ENCODE data around the gene PTPRN2. TPM values are rescaled to one million over a fixed set of nuclear protein-coding genes. Genes with fewer than 3 reads are reported as not detected.

Gene PTPRN2
- total and polyA plus RNA-seq, 2 donors from 2014 or later: 4.8 to 6.2 TPM

DNA sequence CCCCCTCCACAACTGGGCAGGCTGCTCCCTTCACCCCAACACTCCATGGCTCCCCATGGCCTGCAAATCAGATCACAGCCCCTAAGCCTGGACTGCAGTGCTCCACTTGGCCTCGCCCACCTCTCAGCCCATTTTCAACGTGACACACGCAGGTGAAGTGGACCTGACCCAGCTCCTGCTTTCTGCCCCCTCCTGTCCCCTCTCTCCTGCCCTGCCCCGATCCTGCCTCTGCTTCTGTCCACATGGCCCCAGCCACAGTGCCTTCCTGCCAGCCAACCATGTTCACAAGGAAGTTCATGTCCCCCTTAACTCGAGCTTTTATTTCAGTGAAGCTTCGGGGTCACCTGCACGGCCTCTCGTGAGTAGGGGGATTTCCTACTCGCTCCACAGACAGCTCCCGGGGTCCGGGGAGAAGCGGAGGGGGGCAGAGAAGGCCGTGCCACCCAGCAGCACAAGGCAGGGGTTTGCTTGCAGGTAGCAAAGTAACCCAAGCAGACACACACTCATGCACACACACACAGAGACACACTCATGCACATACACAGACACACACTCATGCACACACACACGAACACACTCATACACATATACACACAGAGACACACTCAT lies 713.3 kb downstream of the PTPRN2 start:
- DNase-seq (peak in 1 of 5 donors; percentile 56), FAIRE-seq (no peak)
- TF ChIP-seq, protein P1, sequence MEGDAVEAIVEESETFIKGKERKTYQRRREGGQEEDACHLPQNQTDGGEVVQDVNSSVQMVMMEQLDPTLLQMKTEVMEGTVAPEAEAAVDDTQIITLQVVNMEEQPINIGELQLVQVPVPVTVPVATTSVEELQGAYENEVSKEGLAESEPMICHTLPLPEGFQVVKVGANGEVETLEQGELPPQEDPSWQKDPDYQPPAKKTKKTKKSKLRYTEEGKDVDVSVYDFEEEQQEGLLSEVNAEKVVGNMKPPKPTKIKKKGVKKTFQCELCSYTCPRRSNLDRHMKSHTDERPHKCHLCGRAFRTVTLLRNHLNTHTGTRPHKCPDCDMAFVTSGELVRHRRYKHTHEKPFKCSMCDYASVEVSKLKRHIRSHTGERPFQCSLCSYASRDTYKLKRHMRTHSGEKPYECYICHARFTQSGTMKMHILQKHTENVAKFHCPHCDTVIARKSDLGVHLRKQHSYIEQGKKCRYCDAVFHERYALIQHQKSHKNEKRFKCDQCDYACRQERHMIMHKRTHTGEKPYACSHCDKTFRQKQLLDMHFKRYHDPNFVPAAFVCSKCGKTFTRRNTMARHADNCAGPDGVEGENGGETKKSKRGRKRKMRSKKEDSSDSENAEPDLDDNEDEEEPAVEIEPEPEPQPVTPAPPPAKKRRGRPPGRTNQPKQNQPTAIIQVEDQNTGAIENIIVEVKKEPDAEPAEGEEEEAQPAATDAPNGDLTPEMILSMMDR (IDR thresholded peaks at IDR 0.05; ENCODE audit: borderline replicate concordance, extremely low read depth, insufficient read depth): no peak
- no peaks in the 10 kb centered on the region for H3K36me3 ChIP-seq (ENCODE audit: control insufficient read depth in 2 of 3, insufficient read depth in 3 of 3, low read length in 3 of 3)
- H3K27me3 ChIP-seq (ENCODE audit: control insufficient read depth, insufficient read depth, low read length): peaks cover 4% of the 10 kb centered on the region
- peaks cover 0 to 2% (median 0%) of the 10 kb centered on the region in 3 donors for H3K9me3 ChIP-seq (ENCODE audit: control insufficient read depth in 2 of 3, insufficient read depth in 1 of 3, low read length in 3 of 3)
- H3K27ac ChIP-seq (ENCODE audit: low read depth in 2 of 2, low read length in 2 of 2): no peak overlapping the region
- no peak overlapping the region for H3K4me3 ChIP-seq (ENCODE audit: low read length in 3 of 3)
- H3K4me1 ChIP-seq (ENCODE audit: control insufficient read depth in 2 of 3, insufficient read depth in 2 of 3, low read depth in 1 of 3, low read length in 3 of 3): no peaks in the 10 kb centered on the region
- no peak overlapping the region for H3K9ac ChIP-seq (ENCODE audit: low read length in 3 of 3)
- intact Hi-C loops (cut with DNase I): no loop called here

DNA sequence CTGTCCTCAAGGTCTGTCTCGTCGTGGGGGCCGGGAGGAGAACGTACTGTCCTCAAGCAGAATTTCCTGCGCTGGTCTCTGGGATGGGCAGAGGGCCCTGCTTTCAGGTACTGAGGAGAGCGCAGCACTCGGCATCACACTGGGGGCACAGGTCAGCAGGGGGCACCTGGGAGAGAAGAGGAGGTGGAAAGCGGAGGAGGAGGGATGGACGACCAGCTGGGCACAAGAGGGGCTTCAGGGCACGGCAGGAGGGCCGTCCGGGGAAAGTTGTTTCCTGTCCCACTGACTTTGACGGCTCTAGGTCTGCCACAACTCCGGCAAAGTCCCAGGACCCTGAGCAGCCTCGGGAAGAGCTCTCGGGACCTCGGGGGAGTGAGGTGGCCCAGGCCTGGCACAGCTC lies 714.0 kb downstream of the PTPRN2 start:
- TF ChIP-seq, protein P1 (IDR thresholded peaks at IDR 0.05; ENCODE audit: borderline replicate concordance, extremely low read depth, insufficient read depth): no peak
- H3K9ac ChIP-seq (ENCODE audit: low read length in 3 of 3): no peak overlapping the region
- intact Hi-C loops (cut with DNase I): no loop called here
- no peaks in the 10 kb centered on the region for H3K36me3 ChIP-seq (ENCODE audit: control insufficient read depth in 2 of 3, insufficient read depth in 3 of 3, low read length in 3 of 3)
- H3K9me3 ChIP-seq (ENCODE audit: control insufficient read depth in 2 of 3, insufficient read depth in 1 of 3, low read length in 3 of 3): peaks cover 0 to 2% (median 0%) of the 10 kb centered on the region in 3 donors
- H3K27me3 ChIP-seq (ENCODE audit: control insufficient read depth, insufficient read depth, low read length): peaks cover 4% of the 10 kb centered on the region
- FAIRE-seq: no peak
- no peak overlapping the region for H3K4me3 ChIP-seq (ENCODE audit: low read length in 3 of 3)
- no peaks in the 10 kb centered on the region for H3K4me1 ChIP-seq (ENCODE audit: control insufficient read depth in 2 of 3, insufficient read depth in 2 of 3, low read depth in 1 of 3, low read length in 3 of 3)
- DNase-seq: no peak
- H3K27ac ChIP-seq (ENCODE audit: low read depth in 2 of 2, low read length in 2 of 2): no peak overlapping the region

DNA sequence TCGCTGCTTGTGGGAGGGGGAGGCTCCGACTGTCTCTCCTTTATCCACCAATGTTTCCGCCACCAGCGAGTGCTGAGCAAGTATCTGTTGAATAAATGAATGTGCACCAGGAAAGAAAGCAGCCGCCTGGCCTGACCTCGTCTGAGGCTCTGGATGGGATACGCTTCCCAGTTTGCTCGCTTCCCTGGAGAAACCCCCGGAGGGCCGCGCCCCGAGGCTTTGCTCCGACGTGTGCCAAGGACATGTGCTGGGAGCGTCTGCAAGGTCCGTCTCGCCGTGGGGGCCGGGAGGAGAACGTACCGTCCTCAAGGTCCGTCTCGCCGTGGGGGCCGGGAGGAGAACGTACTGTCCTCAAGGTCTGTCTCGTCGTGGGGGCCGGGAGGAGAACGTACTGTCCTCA lies 714.4 kb downstream of the PTPRN2 start:
- H3K4me1 ChIP-seq (ENCODE audit: control insufficient read depth in 2 of 3, insufficient read depth in 2 of 3, low read depth in 1 of 3, low read length in 3 of 3): no peaks in the 10 kb centered on the region
- no peak overlapping the region for H3K4me3 ChIP-seq (ENCODE audit: low read length in 3 of 3)
- no peaks in the 10 kb centered on the region for H3K36me3 ChIP-seq (ENCODE audit: control insufficient read depth in 2 of 3, insufficient read depth in 3 of 3, low read length in 3 of 3)
- H3K27me3 ChIP-seq (ENCODE audit: control insufficient read depth, insufficient read depth, low read length): peaks cover 4% of the 10 kb centered on the region
- TF ChIP-seq, protein P1 (IDR thresholded peaks at IDR 0.05; ENCODE audit: borderline replicate concordance, extremely low read depth, insufficient read depth): no peak
- no peak overlapping the region for H3K9ac ChIP-seq (ENCODE audit: low read length in 3 of 3)
- intact Hi-C loops (cut with DNase I): no loop called here
- FAIRE-seq: no peak
- H3K9me3 ChIP-seq (ENCODE audit: control insufficient read depth in 2 of 3, insufficient read depth in 1 of 3, low read length in 3 of 3): peaks cover 0 to 2% (median 0%) of the 10 kb centered on the region in 3 donors
- peak in 1 of 5 donors; percentile 63 for DNase-seq
- no peak overlapping the region for H3K27ac ChIP-seq (ENCODE audit: low read depth in 2 of 2, low read length in 2 of 2)

DNA sequence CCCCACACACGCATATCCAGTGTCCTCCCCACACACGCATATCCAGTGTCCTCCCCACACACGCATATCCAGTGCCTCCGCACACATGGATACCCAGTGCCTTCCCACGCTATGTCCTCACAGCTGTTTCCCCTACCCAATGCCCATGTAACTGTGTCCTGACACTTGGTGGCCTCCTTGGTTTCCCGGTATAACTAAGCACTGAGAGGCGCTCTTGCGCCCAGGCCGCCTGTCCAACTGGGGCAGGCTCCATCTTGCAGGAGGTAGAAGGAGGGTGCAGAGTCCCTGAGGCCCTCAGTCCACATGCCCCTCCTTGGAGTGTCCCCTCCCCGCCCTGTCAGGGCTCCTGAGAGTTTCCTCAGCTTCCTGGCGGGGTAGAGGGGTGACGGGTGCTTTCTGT lies 715.2 kb downstream of the PTPRN2 start:
- TF ChIP-seq, protein P1 (IDR thresholded peaks at IDR 0.05; ENCODE audit: borderline replicate concordance, extremely low read depth, insufficient read depth): no peak
- H3K9me3 ChIP-seq (ENCODE audit: control insufficient read depth in 2 of 3, insufficient read depth in 1 of 3, low read length in 3 of 3): peaks cover 0 to 2% (median 0%) of the 10 kb centered on the region in 3 donors
- no peak overlapping the region for H3K4me3 ChIP-seq (ENCODE audit: low read length in 3 of 3)
- H3K27ac ChIP-seq (ENCODE audit: low read depth in 2 of 2, low read length in 2 of 2): no peak overlapping the region
- peaks cover 4% of the 10 kb centered on the region for H3K27me3 ChIP-seq (ENCODE audit: control insufficient read depth, insufficient read depth, low read length)
- H3K4me1 ChIP-seq (ENCODE audit: control insufficient read depth in 2 of 3, insufficient read depth in 2 of 3, low read depth in 1 of 3, low read length in 3 of 3): no peaks in the 10 kb centered on the region
- intact Hi-C loops (cut with DNase I): no loop called here
- H3K36me3 ChIP-seq (ENCODE audit: control insufficient read depth in 2 of 3, insufficient read depth in 3 of 3, low read length in 3 of 3): no peaks in the 10 kb centered on the region
- H3K9ac ChIP-seq (ENCODE audit: low read length in 3 of 3): no peak overlapping the region
- DNase-seq: no peak
- FAIRE-seq: no peak

Data from kidney (tissue), 14 donors.